HepG2 (cell line): ENCODE data around the gene SPATA33. TPM values are rescaled to one million over a fixed set of nuclear protein-coding genes. Genes with fewer than 3 reads are reported as not detected.

Source experiments
- CREBL2 ChIP-seq: sonication (generic); formaldehyde crosslinking; IDR thresholded peaks from 2 replicates; pipeline ENCODE4 v1.8.1; 2023; ENCODE audit warnings: missing genetic modification reagents, mild to moderate bottlenecking, borderline replicate concordance
- EHMT2 ChIP-seq: fragments of 200-600 bp; sonication (generic); IDR thresholded peaks from 2 replicates; pipeline ENCODE4 v1.7.0; 2017; ENCODE audit warnings: antibody characterized with exemption, low read depth, low read length, borderline replicate concordance
- HOXA7 ChIP-seq: sonication (generic); formaldehyde crosslinking; IDR thresholded peaks from 2 replicates; pipeline ENCODE4 v1.8.1; 2022; ENCODE audit warnings: mild to moderate bottlenecking, missing genetic modification reagents, moderate library complexity
- IRF9 ChIP-seq: sonication (generic); formaldehyde crosslinking; IDR thresholded peaks from 2 replicates; pipeline ENCODE4 v1.8.0; 2022; ENCODE audit warnings: missing genetic modification reagents, mild to moderate bottlenecking, borderline replicate concordance
- JUN ChIP-seq: sonication (generic); formaldehyde crosslinking; IDR thresholded peaks from 2 replicates; pipeline ENCODE4 v1.4.0; 2020; ENCODE audit warnings: mild to moderate bottlenecking, missing genetic modification reagents
- MED1 ChIP-seq: sonication (generic); formaldehyde crosslinking; IDR thresholded peaks from 2 replicates; pipeline ENCODE4 v1.4.0; 2020; ENCODE audit warnings: missing genetic modification reagents
- MLX ChIP-seq: IDR thresholded peaks from 2 replicates; pipeline ENCODE4 v1.6.1; 2016
- MTA1 ChIP-seq: sonication (generic); formaldehyde crosslinking; IDR thresholded peaks from 2 replicates; pipeline ENCODE4 v1.4.0; 2020; ENCODE audit warnings: missing genetic modification reagents, mild to moderate bottlenecking, borderline replicate concordance
- NR0B2 ChIP-seq: sonication (generic); formaldehyde crosslinking; IDR thresholded peaks from 2 replicates; pipeline ENCODE4 v1.4.0; 2020; ENCODE audit warnings: mild to moderate bottlenecking, missing genetic modification reagents
- ZBTB4 ChIP-seq: sonication (generic); formaldehyde crosslinking; IDR thresholded peaks from 2 replicates; pipeline ENCODE4 v1.4.0; 2020; ENCODE audit warnings: missing genetic modification reagents, mild to moderate bottlenecking, borderline replicate concordance
- ZNF329 ChIP-seq: sonication (generic); formaldehyde crosslinking; IDR thresholded peaks from 2 replicates; pipeline ENCODE4 v1.9.0; 2021; ENCODE audit warnings: low read depth, mild to moderate bottlenecking, missing genetic modification reagents
- ZNF451 ChIP-seq: sonication (generic); formaldehyde crosslinking; IDR thresholded peaks from 2 replicates; pipeline ENCODE4 v1.5.0; 2020; ENCODE audit warnings: mild to moderate bottlenecking, missing genetic modification reagents
- ZNF512 ChIP-seq: sonication (generic); formaldehyde crosslinking; IDR thresholded peaks from 2 replicates; pipeline ENCODE4 v1.4.0; 2020; ENCODE audit warnings: mild to moderate bottlenecking, missing genetic modification reagents
- ZNF576 ChIP-seq: sonication (generic); formaldehyde crosslinking; IDR thresholded peaks from 2 replicates; pipeline ENCODE4 v1.4.0; 2020; ENCODE audit warnings: mild to moderate bottlenecking, missing genetic modification reagents
- ZNF720 ChIP-seq: sonication (generic); formaldehyde crosslinking; IDR thresholded peaks from 2 replicates; pipeline ENCODE4 v1.4.0; 2020; ENCODE audit warnings: missing genetic modification reagents
- ZNF800 ChIP-seq: sonication (generic); formaldehyde crosslinking; IDR thresholded peaks from 2 replicates; pipeline ENCODE4 v1.4.0; 2020; ENCODE audit warnings: missing genetic modification reagents
- ZNF878 ChIP-seq: sonication (generic); formaldehyde crosslinking; IDR thresholded peaks from 2 replicates; pipeline ENCODE4 v1.8.1; 2023; ENCODE audit warnings: mild to moderate bottlenecking, missing genetic modification reagents, moderate library complexity
- ZNF879 ChIP-seq: sonication (generic); formaldehyde crosslinking; IDR thresholded peaks from 2 replicates; pipeline ENCODE4 v1.8.1; 2023; ENCODE audit warnings: missing genetic modification reagents
- polyA plus RNA-seq, 8 experiments: library from polyadenylated mRNA; depleted of rRNA in 3 of 8; stranded (reverse) in 7 of 8; unstranded in 1 of 8; fragments of >200 nt; fragmentation: Illumina TruSeq in 4 of 8; extraction: Trizol in 4 of 8; gene quantifications; 2 replicates each; pipeline versions ENCODE4 v1.2.1 to v1.2.3, GENCODE V29; 2011 to 2016; ENCODE audit warnings: low read depth in 4 of 8, missing spikeins in 1 of 8, mixed read lengths in 1 of 8; ENCODE audit not compliant: insufficient read depth in 1 of 8
- total RNA-seq, 5 experiments: library from RNA; depleted of rRNA; stranded (reverse); fragments of >200 nt; fragmentation: Illumina TruSeq; extraction: Trizol; gene quantifications; 2 replicates each; pipeline ENCODE4 v1.2.3, GENCODE V29; 2016; ENCODE audit warnings: low read depth in 1 of 5

The SPATA33 gene
- total and polyA plus RNA-seq, 2 of the 13 experiments (the other 11 are each of a cell fraction or from before 2014, with no cell fraction given): 5.7 to 11.0 TPM

- TF ChIP-seq EHMT2: no peak
- peak; percentile 98 for TF ChIP-seq ZBTB4
- TF ChIP-seq MLX (CRISPR knock-in tag): peak; percentile 99
- TF ChIP-seq ZNF720: no peak
- TF ChIP-seq HOXA7 (CRISPR knock-in tag): no peak
- peak; percentile 67; the same call in 1 of the 2 replicates for TF ChIP-seq ZNF879 (CRISPR knock-in tag)
- peak; percentile 92 for TF ChIP-seq CREBL2 (CRISPR knock-in tag)
- TF ChIP-seq JUN: peak; percentile 90
- peak; percentile 92 for TF ChIP-seq MTA1 (CRISPR knock-in tag)
- peak; percentile 94 for TF ChIP-seq ZNF451
- peak; percentile 92; the same call in 1 of the 2 replicates for TF ChIP-seq ZNF576 (CRISPR knock-in tag)
- TF ChIP-seq ZNF800 (CRISPR knock-in tag): peak; percentile 97
- TF ChIP-seq ZNF878 (CRISPR knock-in tag): peak; percentile 99
- TF ChIP-seq ZNF512 (CRISPR knock-in tag): peak; percentile 21; the same call in 1 of the 2 replicates
- TF ChIP-seq IRF9 (CRISPR knock-in tag): peak; percentile 94
- peak; percentile 93 for TF ChIP-seq ZNF329 (CRISPR knock-in tag)
- peak; percentile 99 for TF ChIP-seq NR0B2 (CRISPR knock-in tag)
- TF ChIP-seq MED1 (CRISPR knock-in tag): peak; percentile 99
Measured at GRCh38 chr16:89687092-89687940, 29.7 kb downstream of the SPATA33 start (continued).
